GM19452 (cell line): ENCODE results near the gene RUSF1.
"Not testable (repeated sequence)": the region's sequence is repeated elsewhere in the genome, so short reads cannot be mapped to it uniquely, and the experiment has no call there.

Experiments used
- ATAC-seq: cut with Tn5 transposase; IDR thresholded peaks from one replicate; pipeline ENCODE4 v1.9.1; 2021; ENCODE audit not compliant: unreplicated experiment

Gene RUSF1

GRCh38 chr16:31487071-31487719 is 21.0 kb downstream of the RUSF1 start:
- no peak for ATAC-seq

- no peak for ATAC-seq
These were observed 22.1 kb downstream of the RUSF1 start for GRCh38 chr16:31486045-31486444.

- no peak for ATAC-seq
These were observed 22.6 kb downstream of the RUSF1 start for GRCh38 chr16:31485571-31485970.

GRCh38 chr16:31484491-31485171 is 23.6 kb downstream of the RUSF1 start:
- no peak for ATAC-seq

GRCh38 chr16:31484048-31484447 is 24.1 kb downstream of the RUSF1 start:
- ATAC-seq, result not testable (repeated sequence)

- no peak for ATAC-seq
These were observed 25.1 kb downstream of the RUSF1 start, which contains the start of gene SLC5A2 for GRCh38 chr16:31483081-31483480. SLC5A2 (plus strand) TSS chr16:31483123; CDS start chr16:31483137, 14 bp downstream.

GRCh38 chr16:31480851-31481536 is 27.2 kb downstream of the RUSF1 start:
- ATAC-seq, result no peak

GRCh38 chr16:31479751-31480150 is 28.4 kb downstream of the RUSF1 start:
- ATAC-seq, result no peak

GRCh38 chr16:31478956-31479355 is 29.2 kb downstream of the RUSF1 start:
- ATAC-seq, result no peak

GRCh38 chr16:31477220-31478216 is 30.7 kb downstream of the RUSF1 start:
- ATAC-seq, result no peak

GRCh38 chr16:31476303-31477219 is 31.6 kb downstream of the RUSF1 start:
- no peak for ATAC-seq

GRCh38 chr16:31475946-31476302 is 32.3 kb downstream of the RUSF1 start:
- no peak for ATAC-seq

GRCh38 chr16:31474773-31475738 is 33.1 kb downstream of the RUSF1 start:
- ATAC-seq, result no peak

GRCh38 chr16:31474173-31474714 is 33.9 kb downstream of the RUSF1 start:
- ATAC-seq, result no peak

GRCh38 chr16:31473264-31473984 is 34.8 kb downstream of the RUSF1 start:
- no peak for ATAC-seq

GRCh38 chr16:31472709-31473203 is 35.4 kb downstream of the RUSF1 start:
- ATAC-seq, result peak; percentile 53

GRCh38 chr16:31471875-31472708 is 36.1 kb downstream of the RUSF1 start, which contains the start of gene TGFB1I1:
TGFB1I1 (plus strand) TSS chr16:31472152; CDS start chr16:31472189, 37 bp downstream.
- no peak for ATAC-seq
